ENCODE results near the gene AK5. TPM values are rescaled to one million over a fixed set of nuclear protein-coding genes. Genes with fewer than 3 reads are reported as not detected.

The AK5 gene
- total RNA-seq, 6 donors from 2014 or later = 0.10 to 0.74 TPM; not detected in 4

GRCh38 chr1:77412069-77412819 lies 130.4 kb downstream of the AK5 start:
- H3K4me3 ChIP-seq = no peak overlapping the region
- ATAC-seq (ENCODE audit: low FRiP score in 2 of 2) (peak in 1 of 2 donors; percentile 19), DNase-seq (no peak)
- H3K27me3 ChIP-seq = no peaks in the 10 kb centered on the region
- H3K9me3 ChIP-seq = no peaks in the 10 kb centered on the region
- TF ChIP-seq CTCF (IDR thresholded peaks at IDR 0.05) (no peak), POLR2AphosphoS5 (IDR thresholded peaks at IDR 0.05) (no peak), EP300 (IDR thresholded peaks at IDR 0.05) (no peak), POLR2A (IDR thresholded peaks at IDR 0.05) (no peak)
- H3K27ac ChIP-seq = no peak overlapping the region
- 71 to 72% methylated on average over 9 of the region's 9 CpGs for whole genome bisulfite sequencing, 2 donors
- peaks cover 0 to 5% (median 1%) of the 10 kb centered on the region in 4 donors for H3K4me1 ChIP-seq
- H3K36me3 ChIP-seq = no peaks in the 10 kb centered on the region

GRCh38 chr1:77412820-77413530 lies 131.2 kb downstream of the AK5 start:
- no peaks in the 10 kb centered on the region for H3K36me3 ChIP-seq
- DNase-seq (no peak), ATAC-seq (ENCODE audit: low FRiP score in 2 of 2) (no peak)
- peaks cover 0 to 5% (median 1%) of the 10 kb centered on the region in 4 donors for H3K4me1 ChIP-seq
- TF ChIP-seq POLR2A (IDR thresholded peaks at IDR 0.05) (no peak), CTCF (IDR thresholded peaks at IDR 0.05) (no peak), EP300 (IDR thresholded peaks at IDR 0.05) (no peak), POLR2AphosphoS5 (IDR thresholded peaks at IDR 0.05) (no peak)
- no peaks in the 10 kb centered on the region for H3K9me3 ChIP-seq
- H3K27ac ChIP-seq = no peak overlapping the region
- WGBS, 2 donors = 44 to 55% methylated on average over 8 of the region's 8 CpGs
- H3K4me3 ChIP-seq = no peak overlapping the region
- no peaks in the 10 kb centered on the region for H3K27me3 ChIP-seq

GRCh38 chr1:77413541-77414335 lies 131.9 kb downstream of the AK5 start:
- Histone ChIP-seq H3K4me1 (peaks cover 0 to 5% (median 1%) of the 10 kb centered on the region in 4 donors), H3K9me3 (no peaks in the 10 kb centered on the region), H3K27me3 (no peaks in the 10 kb centered on the region), H3K27ac (no peak overlapping the region), H3K36me3 (no peaks in the 10 kb centered on the region), H3K4me3 (no peak overlapping the region)
- DNase-seq (no peak), ATAC-seq (ENCODE audit: low FRiP score in 2 of 2) (peak in 1 of 2 donors; percentile 65)
- TF ChIP-seq POLR2A (IDR thresholded peaks at IDR 0.05) (no peak), POLR2AphosphoS5 (IDR thresholded peaks at IDR 0.05) (no peak), CTCF (IDR thresholded peaks at IDR 0.05) (no peak), EP300 (IDR thresholded peaks at IDR 0.05) (no peak)
- 60 to 63% methylated on average over 7 of the region's 7 CpGs for WGBS, 2 donors

- Histone ChIP-seq H3K27ac (no peak overlapping the region), H3K9me3 (no peaks in the 10 kb centered on the region), H3K36me3 (no peaks in the 10 kb centered on the region), H3K4me3 (no peak overlapping the region), H3K4me1 (peaks cover 0 to 5% (median 1%) of the 10 kb centered on the region in 4 donors), H3K27me3 (no peaks in the 10 kb centered on the region)
- no peak for TF ChIP-seq POLR2AphosphoS5 (IDR thresholded peaks at IDR 0.05)
- TF ChIP-seq POLR2A (IDR thresholded peaks at IDR 0.05) = no peak
- TF ChIP-seq CTCF (IDR thresholded peaks at IDR 0.05) = no peak
- no peak for TF ChIP-seq EP300 (IDR thresholded peaks at IDR 0.05)
- no peak for DNase-seq
- peak in 1 of 2 donors; percentile 63 for ATAC-seq (ENCODE audit: low FRiP score in 2 of 2)
- 66 to 67% methylated on average over 4 of the region's 4 CpGs for WGBS, 2 donors
Measured at GRCh38 chr1:77415579-77415978, 133.8 kb downstream of the AK5 start.
